ENCODE data around the gene DSG1. TPM values are rescaled to one million over a fixed set of nuclear protein-coding genes. Genes with fewer than 3 reads are reported as not detected.

The DSG1 gene
- total RNA-seq (2022) (not detected in 2 replicates), Bru-seq, nascent RNA (percentile 2 among the genes with signal in this experiment), BruChase-seq, experiment 1, labeled RNA remaining after a 2-hour chase (not detected), BruChase-seq, experiment 2, labeled RNA remaining after a 6-hour chase (percentile 8 among the genes with signal in this experiment)
- long read RNA-seq = 0 reads

DNA sequence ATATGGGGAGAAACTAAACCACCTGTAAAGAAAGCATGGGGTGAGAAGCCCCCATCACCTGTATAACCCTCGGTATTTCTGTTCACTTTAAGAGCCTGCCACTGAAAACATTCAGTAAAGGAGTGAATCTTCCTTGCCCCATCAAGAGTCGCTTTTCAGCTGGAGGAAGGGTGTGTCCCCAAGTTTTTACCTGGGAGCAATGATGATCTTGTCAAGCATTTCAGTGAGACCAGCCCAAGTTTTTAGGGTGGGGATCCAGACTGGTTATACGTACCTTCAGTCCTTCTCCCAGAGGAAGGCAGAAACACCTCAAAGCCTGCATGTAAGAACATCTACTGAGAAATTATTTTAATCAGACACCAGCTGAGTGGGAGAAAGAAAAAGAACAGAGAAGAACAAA, at the start of gene DSG1:
DSG1 (plus strand) TSS at position 301 of the 400 bp plus-strand sequence. CDS start 141 bp downstream, outside the sequence.
- TF ChIP-seq, protein P1, sequence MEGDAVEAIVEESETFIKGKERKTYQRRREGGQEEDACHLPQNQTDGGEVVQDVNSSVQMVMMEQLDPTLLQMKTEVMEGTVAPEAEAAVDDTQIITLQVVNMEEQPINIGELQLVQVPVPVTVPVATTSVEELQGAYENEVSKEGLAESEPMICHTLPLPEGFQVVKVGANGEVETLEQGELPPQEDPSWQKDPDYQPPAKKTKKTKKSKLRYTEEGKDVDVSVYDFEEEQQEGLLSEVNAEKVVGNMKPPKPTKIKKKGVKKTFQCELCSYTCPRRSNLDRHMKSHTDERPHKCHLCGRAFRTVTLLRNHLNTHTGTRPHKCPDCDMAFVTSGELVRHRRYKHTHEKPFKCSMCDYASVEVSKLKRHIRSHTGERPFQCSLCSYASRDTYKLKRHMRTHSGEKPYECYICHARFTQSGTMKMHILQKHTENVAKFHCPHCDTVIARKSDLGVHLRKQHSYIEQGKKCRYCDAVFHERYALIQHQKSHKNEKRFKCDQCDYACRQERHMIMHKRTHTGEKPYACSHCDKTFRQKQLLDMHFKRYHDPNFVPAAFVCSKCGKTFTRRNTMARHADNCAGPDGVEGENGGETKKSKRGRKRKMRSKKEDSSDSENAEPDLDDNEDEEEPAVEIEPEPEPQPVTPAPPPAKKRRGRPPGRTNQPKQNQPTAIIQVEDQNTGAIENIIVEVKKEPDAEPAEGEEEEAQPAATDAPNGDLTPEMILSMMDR (IDR thresholded peaks at IDR 0.05; ENCODE audit: insufficient read depth in 1 of 2, low read depth in 1 of 2, low read length in 1 of 2, severe bottlenecking in 1 of 2, unreplicated experiment in 1 of 2) = no peak
- Histone ChIP-seq H3K4me3 (ENCODE audit: low read depth, low read length) (no peak within 1 kb of the TSS), H3K27me3 (replicated peaks; ENCODE audit: control insufficient read depth, insufficient read depth, low read length) (no peaks in the 10 kb centered on the region), H3K36me3 (ENCODE audit: control insufficient read depth, insufficient read depth, low read length) (no peaks in the 10 kb centered on the region), H3K4me1 (no peaks in the 10 kb centered on the region), H3K9me3 (no peaks in the 10 kb centered on the region)
- POLR2A ChIA-PET = no interaction called here
- CTCF ChIA-PET = no interaction called here
- Mint-ChIP-seq H3K27me3 (ENCODE audit: insufficient read depth, unreplicated experiment) (no peaks in the 10 kb centered on the region), H3K4me3 (ENCODE audit: unreplicated experiment) (no peak within 1 kb of the TSS), H3K36me3 (ENCODE audit: insufficient read depth, unreplicated experiment) (no peaks in the 10 kb centered on the region), H3K4me1 (ENCODE audit: low read depth, unreplicated experiment) (no peaks in the 10 kb centered on the region), H3K27ac (ENCODE audit: unreplicated experiment) (no peak within 1 kb of the TSS), H3K9me3 (ENCODE audit: unreplicated experiment) (no peaks in the 10 kb centered on the region)
- intact Hi-C loops (cut with micrococcal nuclease; ENCODE audit: unreplicated experiment) = no loop called here
- no peak for DNase-seq
- no TSS peak for BruUV-seq (replicated peaks)

DNA sequence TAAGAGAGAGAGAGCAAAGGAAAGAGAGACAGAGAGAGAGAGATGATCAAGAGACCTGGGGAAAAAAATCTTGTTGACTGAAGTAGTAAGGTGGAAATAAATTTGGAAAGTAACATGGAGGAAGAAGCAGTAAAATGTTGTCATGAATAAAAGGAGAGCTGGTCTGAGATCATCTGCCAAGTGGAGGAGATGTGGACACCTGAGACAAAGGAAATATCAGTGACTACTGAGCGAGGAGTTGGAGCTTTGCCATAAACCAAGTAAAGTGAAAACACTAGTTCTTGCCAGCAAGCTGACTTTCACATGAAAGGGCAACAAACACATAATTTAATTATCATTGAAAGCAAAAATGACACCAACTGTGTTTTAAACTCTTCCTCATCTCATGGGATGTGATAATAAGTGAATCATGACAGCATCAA, 49.0 kb upstream of the DSG1 start:
- 0 out of 2 replicates have a peak, but pooled peaks cover 4% of the 10 kb centered on the region for H3K4me1 ChIP-seq
- no peaks in the 10 kb centered on the region for H3K36me3 ChIP-seq (ENCODE audit: control insufficient read depth, insufficient read depth, low read length)
- ChIA-PET CTCF (no interaction called here), POLR2A (no interaction called here)
- BruUV-seq (replicated peaks) = no TSS peak
- no peaks in the 10 kb centered on the region for H3K9me3 ChIP-seq
- Mint-ChIP-seq H3K36me3 (ENCODE audit: insufficient read depth, unreplicated experiment) (no peaks in the 10 kb centered on the region), H3K9me3 (ENCODE audit: unreplicated experiment) (no peaks in the 10 kb centered on the region), H3K27me3 (ENCODE audit: insufficient read depth, unreplicated experiment) (no peaks in the 10 kb centered on the region), H3K4me1 (ENCODE audit: low read depth, unreplicated experiment) (peaks cover 21% of the 10 kb centered on the region), H3K27ac (ENCODE audit: unreplicated experiment) (no peak overlapping the region), H3K4me3 (ENCODE audit: unreplicated experiment) (peak overlapping the region; percentile 7)
- no peak overlapping the region for H3K4me3 ChIP-seq (ENCODE audit: low read depth, low read length)
- DNase-seq = no peak
- TF ChIP-seq, protein P1 (IDR thresholded peaks at IDR 0.05; ENCODE audit: insufficient read depth in 1 of 2, low read depth in 1 of 2, low read length in 1 of 2, severe bottlenecking in 1 of 2, unreplicated experiment in 1 of 2) = no peak
- no peaks in the 10 kb centered on the region for H3K27me3 ChIP-seq (replicated peaks; ENCODE audit: control insufficient read depth, insufficient read depth, low read length)
- intact Hi-C loops (cut with micrococcal nuclease; ENCODE audit: unreplicated experiment) = loop anchor here (5.0 kb wide), 1 partner anchor 128 kb away; no protein-coding TSS in a partner anchor

DNA sequence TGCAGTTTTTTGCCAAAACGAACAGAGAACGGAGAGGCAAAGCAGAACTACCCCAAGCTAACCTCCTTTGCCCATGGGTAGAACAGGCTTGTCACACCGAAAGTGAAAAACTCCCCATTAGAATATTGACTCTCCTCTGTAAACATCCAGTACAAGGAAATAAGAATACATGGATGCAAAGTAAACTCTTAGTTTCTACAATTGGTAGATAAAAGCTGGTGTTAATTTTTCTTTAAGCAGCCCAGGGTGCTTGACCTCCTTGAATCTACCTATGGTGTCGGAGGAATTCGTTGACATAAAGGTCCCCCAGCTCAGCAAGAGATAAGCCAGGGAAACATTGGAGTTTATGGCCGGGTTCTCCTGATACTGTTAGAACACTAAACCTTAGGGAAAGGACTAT, 48.4 kb upstream of the DSG1 start:
- H3K4me1 ChIP-seq = 0 out of 2 replicates have a peak, but pooled peaks cover 4% of the 10 kb centered on the region
- BruUV-seq (replicated peaks) = no TSS peak
- intact Hi-C loops (cut with micrococcal nuclease; ENCODE audit: unreplicated experiment) = loop anchor here (5.0 kb wide), 1 partner anchor 128 kb away; no protein-coding TSS in a partner anchor
- peak overlapping the region; percentile 47 for H3K4me3 Mint-ChIP-seq (ENCODE audit: unreplicated experiment)
- TF ChIP-seq, protein P1 (IDR thresholded peaks at IDR 0.05; ENCODE audit: insufficient read depth in 1 of 2, low read depth in 1 of 2, low read length in 1 of 2, severe bottlenecking in 1 of 2, unreplicated experiment in 1 of 2) = no peak
- ChIA-PET POLR2A (no interaction called here), CTCF (no interaction called here)
- H3K4me1 Mint-ChIP-seq (ENCODE audit: low read depth, unreplicated experiment) = peaks cover 21% of the 10 kb centered on the region
- no peaks in the 10 kb centered on the region for H3K27me3 Mint-ChIP-seq (ENCODE audit: insufficient read depth, unreplicated experiment)
- no peaks in the 10 kb centered on the region for H3K9me3 ChIP-seq
- H3K9me3 Mint-ChIP-seq (ENCODE audit: unreplicated experiment) = no peaks in the 10 kb centered on the region
- H3K27ac Mint-ChIP-seq (ENCODE audit: unreplicated experiment) = no peak overlapping the region
- no peaks in the 10 kb centered on the region for H3K36me3 Mint-ChIP-seq (ENCODE audit: insufficient read depth, unreplicated experiment)
- H3K4me3 ChIP-seq (ENCODE audit: low read depth, low read length) = no peak overlapping the region
- no peaks in the 10 kb centered on the region for H3K27me3 ChIP-seq (replicated peaks; ENCODE audit: control insufficient read depth, insufficient read depth, low read length)
- H3K36me3 ChIP-seq (ENCODE audit: control insufficient read depth, insufficient read depth, low read length) = no peaks in the 10 kb centered on the region
- DNase-seq = peak; percentile 20 to 62

Measured in Caco-2 (cell line).